ENCODE results near the gene PIK3CD.

PIK3CD gene

DNA sequence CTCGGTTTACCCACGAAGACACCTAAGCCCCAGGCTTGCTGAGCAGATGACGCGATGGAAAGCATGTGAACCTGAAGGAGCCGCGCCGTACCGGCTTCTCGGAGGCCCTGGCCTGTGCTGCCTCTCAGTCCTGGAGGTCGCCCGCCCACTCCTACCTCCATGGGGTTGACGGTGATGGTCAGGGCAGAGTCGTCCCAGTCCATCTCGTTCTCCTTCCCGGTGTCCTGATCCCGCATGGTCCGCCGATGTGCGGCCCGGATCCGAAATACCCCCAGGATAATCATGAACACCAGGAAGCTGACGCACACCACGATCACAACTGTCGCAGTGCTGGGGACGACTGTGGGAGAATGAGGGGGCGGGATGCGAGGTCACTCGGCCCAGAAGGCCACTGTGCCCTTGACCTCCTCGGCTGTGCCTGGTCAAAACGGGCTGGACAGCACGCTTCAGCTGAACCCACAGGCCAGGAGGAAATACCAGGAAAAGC, 79.6 kb downstream of the PIK3CD start:
- no peak overlapping the region for H3K4me3 ChIP-seq (ENCODE audit: control insufficient read depth in 1 of 7, extremely low read depth in 1 of 7, insufficient read depth in 4 of 7, low read depth in 2 of 7, low read length in 6 of 7)
- no peaks in the 10 kb centered on the region for H3K9me3 ChIP-seq (ENCODE audit: control extremely low read depth in 1 of 5, control insufficient read depth in 4 of 5, insufficient read depth in 2 of 5, low read depth in 1 of 5, low read length in 4 of 5)
- H3K36me3 ChIP-seq (ENCODE audit: control insufficient read depth in 4 of 4, insufficient read depth in 4 of 4, low read length in 3 of 4), result peaks cover 8 to 98% (median 80%) of the 10 kb centered on the region in 4 experiments
- DNase-seq, result no peak
- H3K4me1 ChIP-seq (ENCODE audit: control extremely low read depth in 1 of 4, control insufficient read depth in 4 of 4, insufficient read depth in 4 of 4, low read length in 3 of 4), result peaks cover 0 to 2% (median 0%) of the 10 kb centered on the region in 4 experiments
- H3K27me3 ChIP-seq (replicated peaks in 2 of 5; ENCODE audit: control insufficient read depth in 4 of 5, insufficient read depth in 5 of 5, low read length in 4 of 5), result no peaks in the 10 kb centered on the region
- ChIA-PET POLR2A (no interaction called here), CTCF (interaction anchor here (1.9 kb wide), 1 partner anchor 10 kb away, joined by 7 read pairs; no protein-coding TSS in a partner anchor)
- 98% methylated on average over 26 of the region's 31 CpGs for WGBS (ENCODE audit: insufficient coverage)
- no peak overlapping the region for H3K27ac ChIP-seq (ENCODE audit: insufficient read depth in 1 of 2, low read depth in 1 of 2, low read length in 2 of 2, poor library complexity in 1 of 2, severe bottlenecking in 2 of 2)

- no peak for DNase-seq
- ChIA-PET CTCF (interaction anchor here (0.8 to 1.9 kb wide), 2 partner anchors 10 to 15 kb away, joined by 3 to 7 read pairs; no protein-coding TSS in a partner anchor), POLR2A (no interaction called here)
- no peaks in the 10 kb centered on the region for H3K9me3 ChIP-seq (ENCODE audit: control extremely low read depth in 1 of 5, control insufficient read depth in 4 of 5, insufficient read depth in 2 of 5, low read depth in 1 of 5, low read length in 4 of 5)
- peaks cover 0 to 2% (median 0%) of the 10 kb centered on the region in 4 experiments for H3K4me1 ChIP-seq (ENCODE audit: control extremely low read depth in 1 of 4, control insufficient read depth in 4 of 4, insufficient read depth in 4 of 4, low read length in 3 of 4)
- no peak overlapping the region for H3K4me3 ChIP-seq (ENCODE audit: control insufficient read depth in 1 of 7, extremely low read depth in 1 of 7, insufficient read depth in 4 of 7, low read depth in 2 of 7, low read length in 6 of 7)
- H3K27ac ChIP-seq (ENCODE audit: insufficient read depth in 1 of 2, low read depth in 1 of 2, low read length in 2 of 2, poor library complexity in 1 of 2, severe bottlenecking in 2 of 2), result no peak overlapping the region
- 97% methylated on average over 15 of the region's 18 CpGs for WGBS (ENCODE audit: insufficient coverage)
- no peaks in the 10 kb centered on the region for H3K27me3 ChIP-seq (replicated peaks in 2 of 5; ENCODE audit: control insufficient read depth in 4 of 5, insufficient read depth in 5 of 5, low read length in 4 of 5)
- peaks cover 8 to 98% (median 79%) of the 10 kb centered on the region in 4 experiments for H3K36me3 ChIP-seq (ENCODE audit: control insufficient read depth in 4 of 4, insufficient read depth in 4 of 4, low read length in 3 of 4)
Observed at GRCh38 chr1:9731561-9731960, 80.0 kb downstream of the PIK3CD start.

DNA sequence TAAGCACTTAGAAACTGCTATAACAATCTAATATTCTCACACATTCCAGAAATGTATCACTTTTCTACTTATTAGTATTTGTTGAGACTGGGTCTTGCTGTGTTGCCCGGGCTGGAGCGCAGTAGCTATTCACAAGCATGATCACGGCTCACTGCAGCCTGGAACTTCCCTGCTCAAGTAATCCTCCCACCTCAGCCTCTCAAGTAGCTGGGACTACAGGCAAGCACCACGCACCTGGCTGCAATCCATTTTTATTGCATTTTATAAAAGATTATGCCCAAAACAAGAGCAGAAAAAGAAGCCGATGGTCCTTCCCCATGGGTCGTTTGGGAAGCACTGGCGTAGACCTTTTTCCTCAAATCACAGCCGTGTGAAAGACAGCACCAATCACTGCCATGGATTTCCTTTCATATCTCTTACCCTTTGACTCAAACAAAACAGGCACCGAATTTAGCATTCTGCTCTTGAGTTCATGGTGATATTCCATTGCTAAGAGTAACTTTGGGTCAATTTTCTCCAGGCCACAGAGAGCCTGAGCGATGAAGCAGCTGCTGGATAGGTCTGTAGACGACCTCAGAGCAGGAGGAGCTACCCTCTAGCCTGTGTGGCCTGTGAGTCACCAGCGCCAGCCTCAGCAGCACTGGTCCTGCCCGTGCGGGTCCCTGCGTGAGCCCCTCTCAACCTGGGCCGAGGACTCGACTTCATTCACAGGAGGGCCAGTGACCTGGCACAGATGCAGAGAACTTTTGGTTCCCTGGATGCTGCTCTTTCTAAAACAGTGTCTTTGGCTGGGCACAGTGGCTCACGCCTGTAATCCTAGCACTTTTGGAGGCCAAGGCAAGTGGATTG, 80.8 kb downstream of the PIK3CD start:
- WGBS (ENCODE audit: insufficient coverage), result 95% methylated on average over 16 of the region's 18 CpGs
- H3K27ac ChIP-seq (ENCODE audit: insufficient read depth in 1 of 2, low read depth in 1 of 2, low read length in 2 of 2, poor library complexity in 1 of 2, severe bottlenecking in 2 of 2), result no peak overlapping the region
- H3K4me3 ChIP-seq (ENCODE audit: control insufficient read depth in 1 of 7, extremely low read depth in 1 of 7, insufficient read depth in 4 of 7, low read depth in 2 of 7, low read length in 6 of 7), result no peak overlapping the region
- H3K36me3 ChIP-seq (ENCODE audit: control insufficient read depth in 4 of 4, insufficient read depth in 4 of 4, low read length in 3 of 4), result peaks cover 8 to 97% (median 72%) of the 10 kb centered on the region in 4 experiments
- peaks cover 0 to 5% (median 2%) of the 10 kb centered on the region in 4 experiments for H3K4me1 ChIP-seq (ENCODE audit: control extremely low read depth in 1 of 4, control insufficient read depth in 4 of 4, insufficient read depth in 4 of 4, low read length in 3 of 4)
- CTCF ChIA-PET, result interaction anchor here (0.8 kb wide), 1 partner anchor 14 kb away, joined by 3 read pairs; no protein-coding TSS in a partner anchor
- H3K27me3 ChIP-seq (replicated peaks in 2 of 5; ENCODE audit: control insufficient read depth in 4 of 5, insufficient read depth in 5 of 5, low read length in 4 of 5), result no peaks in the 10 kb centered on the region
- H3K9me3 ChIP-seq (ENCODE audit: control extremely low read depth in 1 of 5, control insufficient read depth in 4 of 5, insufficient read depth in 2 of 5, low read depth in 1 of 5, low read length in 4 of 5), result no peaks in the 10 kb centered on the region
- POLR2A ChIA-PET, result no interaction called here
- no peak for DNase-seq

- ChIA-PET POLR2A (no interaction called here), CTCF (interaction anchor here (0.5 to 2.0 kb wide), 3 partner anchors 10 to 175 kb away, joined by 3 to 6 read pairs (median 3); no protein-coding TSS in a partner anchor)
- H3K36me3 ChIP-seq (ENCODE audit: control insufficient read depth in 4 of 4, insufficient read depth in 4 of 4, low read length in 3 of 4), result peaks cover 8 to 97% (median 70%) of the 10 kb centered on the region in 4 experiments
Observed at GRCh38 chr1:9733160-9733789, 81.7 kb downstream of the PIK3CD start.

GRCh38 chr1:9735800-9736199, 84.3 kb downstream of the PIK3CD start:
- H3K4me3 ChIP-seq (ENCODE audit: control insufficient read depth in 1 of 7, extremely low read depth in 1 of 7, insufficient read depth in 4 of 7, low read depth in 2 of 7, low read length in 6 of 7), result no peak overlapping the region
- no peaks in the 10 kb centered on the region for H3K9me3 ChIP-seq (ENCODE audit: control extremely low read depth in 1 of 5, control insufficient read depth in 4 of 5, insufficient read depth in 2 of 5, low read depth in 1 of 5, low read length in 4 of 5)
- peaks cover 14 to 89% (median 60%) of the 10 kb centered on the region in 4 experiments for H3K36me3 ChIP-seq (ENCODE audit: control insufficient read depth in 4 of 4, insufficient read depth in 4 of 4, low read length in 3 of 4)
- CTCF ChIA-PET, result interaction anchor here (1.0 to 3.2 kb wide), 2 partner anchors 9 to 12 kb away, joined by 4 to 13 read pairs; no protein-coding TSS in a partner anchor
- no peak for DNase-seq
- H3K27ac ChIP-seq (ENCODE audit: insufficient read depth in 1 of 2, low read depth in 1 of 2, low read length in 2 of 2, poor library complexity in 1 of 2, severe bottlenecking in 2 of 2), result no peak overlapping the region
- H3K4me1 ChIP-seq (ENCODE audit: control extremely low read depth in 1 of 4, control insufficient read depth in 4 of 4, insufficient read depth in 4 of 4, low read length in 3 of 4), result peaks cover 0 to 10% (median 2%) of the 10 kb centered on the region in 4 experiments
- POLR2A ChIA-PET, result no interaction called here
- H3K27me3 ChIP-seq (replicated peaks in 2 of 5; ENCODE audit: control insufficient read depth in 4 of 5, insufficient read depth in 5 of 5, low read length in 4 of 5), result no peaks in the 10 kb centered on the region
- 98% methylated on average over 19 of the region's 19 CpGs for WGBS (ENCODE audit: insufficient coverage)

More at GRCh38 chr1:9733160-9733789, 81.7 kb downstream of the PIK3CD start:
- Histone ChIP-seq H3K4me1 (ENCODE audit: control extremely low read depth in 1 of 4, control insufficient read depth in 4 of 4, insufficient read depth in 4 of 4, low read length in 3 of 4) (peaks cover 0 to 10% (median 2%) of the 10 kb centered on the region in 4 experiments), H3K4me3 (ENCODE audit: control insufficient read depth in 1 of 7, extremely low read depth in 1 of 7, insufficient read depth in 4 of 7, low read depth in 2 of 7, low read length in 6 of 7) (no peak overlapping the region), H3K27me3 (replicated peaks in 2 of 5; ENCODE audit: control insufficient read depth in 4 of 5, insufficient read depth in 5 of 5, low read length in 4 of 5) (no peaks in the 10 kb centered on the region), H3K27ac (ENCODE audit: insufficient read depth in 1 of 2, low read depth in 1 of 2, low read length in 2 of 2, poor library complexity in 1 of 2, severe bottlenecking in 2 of 2) (no peak overlapping the region), H3K9me3 (ENCODE audit: control extremely low read depth in 1 of 5, control insufficient read depth in 4 of 5, insufficient read depth in 2 of 5, low read depth in 1 of 5, low read length in 4 of 5) (no peaks in the 10 kb centered on the region)
- no peak for DNase-seq
- WGBS (ENCODE audit: insufficient coverage), result 100% methylated on average over 11 of the region's 14 CpGs

DNA sequence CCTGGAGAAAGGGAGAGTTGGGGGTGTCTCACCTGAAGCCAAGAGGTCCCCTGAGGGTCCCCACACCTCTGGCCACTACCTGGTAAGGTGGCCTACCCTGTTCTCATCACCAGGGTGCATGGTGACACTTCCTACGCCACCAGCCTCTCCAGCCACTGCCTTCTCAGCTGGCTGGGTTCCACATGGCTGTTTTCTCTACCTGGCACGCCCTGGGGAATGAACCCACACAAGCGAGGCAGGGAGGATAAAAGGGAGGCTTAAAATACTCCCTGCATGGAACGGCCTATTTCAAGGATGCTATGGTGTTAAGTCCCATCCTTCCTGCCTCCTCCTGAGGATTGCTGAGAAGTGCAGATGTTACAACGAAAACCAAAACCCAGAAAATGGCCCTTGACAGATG, 84.7 kb downstream of the PIK3CD start:
- no peak for DNase-seq
- H3K36me3 ChIP-seq (ENCODE audit: control insufficient read depth in 4 of 4, insufficient read depth in 4 of 4, low read length in 3 of 4), result peaks cover 15 to 89% (median 60%) of the 10 kb centered on the region in 4 experiments
- H3K9me3 ChIP-seq (ENCODE audit: control extremely low read depth in 1 of 5, control insufficient read depth in 4 of 5, insufficient read depth in 2 of 5, low read depth in 1 of 5, low read length in 4 of 5), result no peaks in the 10 kb centered on the region
- no peak overlapping the region for H3K4me3 ChIP-seq (ENCODE audit: control insufficient read depth in 1 of 7, extremely low read depth in 1 of 7, insufficient read depth in 4 of 7, low read depth in 2 of 7, low read length in 6 of 7)
- ChIA-PET POLR2A (no interaction called here), CTCF (interaction anchor here (1.0 to 3.2 kb wide), 2 partner anchors 10 to 12 kb away, joined by 4 to 13 read pairs; no protein-coding TSS in a partner anchor)
- H3K4me1 ChIP-seq (ENCODE audit: control extremely low read depth in 1 of 4, control insufficient read depth in 4 of 4, insufficient read depth in 4 of 4, low read length in 3 of 4), result peaks cover 0 to 10% (median 1%) of the 10 kb centered on the region in 4 experiments
- H3K27me3 ChIP-seq (replicated peaks in 2 of 5; ENCODE audit: control insufficient read depth in 4 of 5, insufficient read depth in 5 of 5, low read length in 4 of 5), result no peaks in the 10 kb centered on the region
- H3K27ac ChIP-seq (ENCODE audit: insufficient read depth in 1 of 2, low read depth in 1 of 2, low read length in 2 of 2, poor library complexity in 1 of 2, severe bottlenecking in 2 of 2), result no peak overlapping the region
- WGBS (ENCODE audit: insufficient coverage), result 100% methylated on average over 1 of the region's 5 CpGs

Data from common myeloid progenitor, CD34-positive (primary cell).